SK-MEL-5 (cell line): ENCODE measurements around the gene INVS. TPM values are rescaled to one million over a fixed set of nuclear protein-coding genes. Genes with fewer than 3 reads are reported as not detected.
"Not testable (repeated sequence)": the region's sequence is repeated elsewhere in the genome, so short reads cannot be mapped to it uniquely, and the experiment has no call there.

ENCODE experiments used
- DNase-seq: peaks from one replicate; pipeline ENCODE4 v3.0.0-alpha.2; 2016; ENCODE audit warnings: low read depth, low spot score
- in situ Hi-C: cut with HindIII; loops from 2 replicates; pipeline ENCODE4 v1.10.0; 2016; ENCODE audit warnings: low sequenced_read_pairs, high pct_unique_total_duplicates, low pct_unique_long_range_greater_than_20kb
- total RNA-seq: library from RNA; depleted of rRNA; stranded (reverse); fragments of >200 nt; shearing (Covaris generic); gene quantifications from 2 replicates; pipeline ENCODE4 v1.2.3, GENCODE V29; 2014

The INVS gene
- total RNA-seq, 1 experiment from 2014 or later: 34.4 TPM

- DNase-seq, in situ Hi-C loops: not testable (repeated sequence)
These were observed 42.8 kb downstream of the INVS start for GRCh38 chr9:100141862-100142261.

DNA sequence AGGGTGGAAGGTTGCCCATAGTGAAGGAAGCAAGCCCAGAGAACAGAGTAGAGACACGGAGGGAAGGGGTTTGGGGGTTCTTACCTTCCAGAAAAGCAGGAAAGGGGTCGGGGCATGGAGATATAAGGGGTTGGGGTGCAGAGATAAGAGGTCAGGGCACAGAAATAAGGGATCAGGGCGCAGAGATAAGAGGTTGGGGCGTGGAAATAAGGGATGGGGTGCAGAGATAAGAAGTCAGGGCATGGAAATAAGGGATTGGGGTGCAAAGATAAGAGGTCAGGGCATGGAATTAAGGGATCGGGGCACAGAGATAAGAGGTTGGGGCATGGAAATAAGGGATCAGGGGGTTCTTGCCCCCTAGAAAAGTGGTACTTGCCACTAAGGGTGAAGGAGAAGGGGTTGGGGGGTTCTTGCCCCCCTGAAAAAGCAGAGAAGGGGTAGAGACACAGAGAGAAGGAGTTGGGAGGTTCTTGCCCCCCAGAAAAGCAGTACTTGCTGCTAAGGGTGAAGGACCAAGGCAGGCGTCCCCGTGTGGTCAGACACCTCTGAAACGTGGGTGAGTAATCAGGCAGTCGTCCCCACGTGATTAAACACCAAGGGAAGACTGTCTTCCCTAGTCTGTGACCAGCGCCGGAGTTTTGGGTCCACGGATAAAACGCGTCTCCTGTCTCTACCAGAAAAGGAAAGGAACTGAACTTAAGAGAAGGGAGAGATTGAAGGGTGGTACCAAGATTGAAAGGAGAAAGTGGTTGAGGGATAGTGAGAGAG is 46.3 kb downstream of the INVS start:
- in situ Hi-C loops, DNase-seq: not testable (repeated sequence)

GRCh38 chr9:100145976-100146375 is 46.9 kb downstream of the INVS start:
- in situ Hi-C loops: not testable (repeated sequence)

DNA sequence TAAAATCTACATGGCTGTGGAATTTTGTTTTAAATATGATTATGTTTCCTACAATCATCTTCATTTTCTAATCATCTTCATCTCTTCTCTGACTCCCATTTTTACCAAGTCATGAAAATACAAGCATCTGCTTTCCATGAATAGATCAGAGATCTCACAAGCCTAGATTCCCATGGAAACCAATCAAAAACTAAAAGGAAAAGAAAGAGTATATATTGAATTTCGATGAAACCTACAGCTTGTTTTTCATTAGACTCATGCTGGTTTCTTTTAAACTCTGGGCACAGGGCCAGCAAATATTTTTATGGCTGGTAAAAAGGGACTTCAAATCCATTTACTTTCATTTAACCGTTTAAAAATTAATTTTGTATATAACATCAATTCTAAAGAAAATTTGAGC is 51.2 kb downstream of the INVS start:
- no peak for DNase-seq
- in situ Hi-C loops: no loop called here

More at GRCh38 chr9:100145976-100146375, 46.9 kb downstream of the INVS start:
- DNase-seq: not testable (repeated sequence)

- DNase-seq: no peak
- in situ Hi-C loops: no loop called here
These were observed 61.0 kb downstream of the INVS start for GRCh38 chr9:100160021-100160420.

- no peak for DNase-seq
- in situ Hi-C loops: no loop called here
These were observed 68.1 kb downstream of the INVS start for GRCh38 chr9:100167176-100167575.

GRCh38 chr9:100167915-100168654 is 69.0 kb downstream of the INVS start:
- in situ Hi-C loops: no loop called here

GRCh38 chr9:100170085-100170484 is 71.0 kb downstream of the INVS start:
- no peak for DNase-seq
- in situ Hi-C loops: no loop called here

More at GRCh38 chr9:100167915-100168654, 69.0 kb downstream of the INVS start:
- DNase-seq: no peak

GRCh38 chr9:100170556-100170955 is 71.5 kb downstream of the INVS start:
- no peak for DNase-seq
- in situ Hi-C loops: no loop called here

GRCh38 chr9:100186356-100186755 is 87.3 kb downstream of the INVS start:
- no peak for DNase-seq
- in situ Hi-C loops: no loop called here

GRCh38 chr9:100190339-100190738 is 91.3 kb downstream of the INVS start:
- in situ Hi-C loops: no loop called here
- DNase-seq: no peak

DNA sequence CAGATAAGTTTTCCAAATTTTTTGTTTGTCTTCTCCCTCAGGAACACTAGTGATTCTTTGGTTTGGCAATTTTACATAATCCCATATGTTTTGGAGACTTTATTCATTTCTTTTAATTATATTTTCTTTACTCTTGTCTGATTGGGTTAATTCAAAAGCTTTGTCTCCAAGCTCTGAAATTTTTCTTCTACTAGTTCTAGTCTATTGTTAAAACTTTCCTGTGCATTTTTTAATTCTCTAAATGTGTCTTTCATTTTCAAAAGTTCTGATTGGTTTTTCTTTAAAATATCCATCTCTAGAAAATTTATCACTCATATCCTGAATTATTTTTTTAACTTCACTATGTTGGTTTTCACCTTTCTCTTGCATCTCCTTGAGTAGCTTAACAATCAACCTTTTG is 92.2 kb downstream of the INVS start:
- no peak for DNase-seq
- in situ Hi-C loops: no loop called here

- in situ Hi-C loops: no loop called here
These were observed 94.0 kb downstream of the INVS start for GRCh38 chr9:100193078-100193477.

DNA sequence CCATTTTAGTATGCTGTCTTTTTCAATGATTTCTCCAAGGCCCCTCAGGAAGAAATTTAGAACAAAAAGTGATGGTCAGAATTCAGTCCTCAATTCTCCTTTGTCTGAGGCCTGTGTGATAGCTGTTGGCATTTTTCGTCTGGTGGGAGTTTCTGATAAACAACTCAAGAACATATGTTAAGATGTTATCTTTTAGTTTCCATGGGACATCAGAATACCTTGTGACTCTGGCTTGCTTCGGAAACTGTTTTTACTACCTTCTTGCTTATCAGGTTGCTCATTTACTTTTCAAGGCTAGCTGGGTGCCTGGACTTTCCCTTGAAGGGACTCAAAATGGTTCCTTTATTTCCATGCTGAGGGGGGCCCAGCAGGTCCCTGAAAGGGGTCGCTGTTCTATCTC is 97.2 kb downstream of the INVS start:
- in situ Hi-C loops: no loop called here

More at GRCh38 chr9:100193078-100193477, 94.0 kb downstream of the INVS start:
- no peak for DNase-seq

DNA sequence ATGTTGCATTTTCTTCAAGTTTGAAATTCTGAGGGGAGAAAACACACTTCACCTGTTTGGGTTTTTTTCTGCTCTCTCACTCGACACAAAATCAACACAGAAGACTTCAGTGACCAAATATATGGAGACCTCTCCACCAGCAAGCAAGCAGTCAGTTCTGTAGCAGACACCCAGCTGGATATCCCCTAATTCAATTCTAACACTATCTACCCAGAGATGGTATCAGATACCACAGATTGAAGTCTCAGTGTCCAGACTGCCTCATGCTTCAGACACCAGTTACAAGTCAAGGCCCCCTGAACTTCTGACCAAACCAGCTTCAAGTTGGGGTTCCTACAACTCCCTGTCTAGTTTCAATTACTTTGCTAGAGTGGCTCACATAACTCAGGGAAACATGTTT is 97.8 kb downstream of the INVS start:
- in situ Hi-C loops: no loop called here

More for the DNA sequence above, 97.2 kb downstream of the INVS start:
- no peak for DNase-seq

DNA sequence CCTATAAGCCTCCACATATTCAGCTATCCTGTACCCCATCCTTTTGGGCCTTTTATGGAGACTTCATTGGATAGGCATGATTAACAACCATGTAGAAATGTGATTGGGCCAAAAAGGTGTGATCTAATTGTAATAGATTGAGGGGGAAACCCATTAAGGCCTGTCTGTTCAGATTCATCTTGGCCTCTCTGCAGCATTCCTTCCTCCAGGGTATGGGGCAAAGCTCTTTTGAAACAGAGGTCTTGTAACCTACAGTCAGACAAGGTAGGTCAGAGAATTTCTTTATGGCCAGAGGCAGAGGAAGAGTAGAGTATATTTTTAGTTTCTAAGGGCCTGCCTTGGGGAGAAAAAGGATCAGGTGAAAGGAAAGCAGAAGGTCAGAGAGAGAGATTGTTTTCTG is 98.5 kb downstream of the INVS start:
- no peak for DNase-seq
- in situ Hi-C loops: no loop called here

More for the DNA sequence above, 97.8 kb downstream of the INVS start:
- no peak for DNase-seq

- in situ Hi-C loops: no loop called here
- no peak for DNase-seq
These were observed 103.8 kb downstream of the INVS start for GRCh38 chr9:100202806-100203205.

DNA sequence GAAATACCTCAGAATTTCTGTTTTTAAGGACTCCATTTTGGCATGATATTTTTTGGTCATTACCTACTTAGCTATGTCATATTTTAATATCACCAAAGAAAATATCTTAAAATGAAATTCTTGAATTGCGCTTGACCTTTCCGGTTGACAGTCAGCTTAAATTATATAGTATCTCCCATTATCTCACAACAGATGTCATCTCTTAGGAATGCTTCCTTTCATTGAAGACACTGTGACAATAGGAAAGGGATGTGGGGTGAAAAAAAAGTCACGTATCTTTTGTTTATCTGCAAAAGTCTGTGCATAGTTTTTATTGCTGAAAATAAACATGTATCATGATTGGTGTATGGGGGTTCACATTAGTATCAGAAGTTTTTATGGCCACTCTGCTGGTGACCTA is 105.8 kb downstream of the INVS start:
- DNase-seq: no peak
- in situ Hi-C loops: no loop called here

GRCh38 chr9:100206899-100207298 is 107.9 kb downstream of the INVS start:
- DNase-seq: no peak
- in situ Hi-C loops: no loop called here
